LNCaP clone FGC (cell line): Measurements from ENCODE around the gene DOC2B.
"Not testable (repeated sequence)": the region's sequence is repeated elsewhere in the genome, so short reads cannot be mapped to it uniquely, and the experiment has no call there.

Experiments used
- DNase-seq: peaks from one replicate; pipeline ENCODE4 v3.0.0-alpha.2; 2011; ENCODE audit warnings: low read depth
- H3K4me3 ChIP-seq: 2 replicates; pipeline ENCODE4 v1.5.1; 2011; ENCODE audit warnings: mild to moderate bottlenecking, low read depth, low read length, control low read depth
- TF ChIP-seq, protein P1 (sequence below): IDR thresholded peaks from 2 replicates; pipeline ENCODE4 v1.5.1; 2012; ENCODE audit warnings: mild to moderate bottlenecking; ENCODE audit not compliant: control insufficient read depth, insufficient read depth; ENCODE audit errors: extremely low read depth

DOC2B gene

GRCh38 chr17:216625-217024 lies 35.2 kb upstream of the DOC2B start:
- TF ChIP-seq, protein P1, sequence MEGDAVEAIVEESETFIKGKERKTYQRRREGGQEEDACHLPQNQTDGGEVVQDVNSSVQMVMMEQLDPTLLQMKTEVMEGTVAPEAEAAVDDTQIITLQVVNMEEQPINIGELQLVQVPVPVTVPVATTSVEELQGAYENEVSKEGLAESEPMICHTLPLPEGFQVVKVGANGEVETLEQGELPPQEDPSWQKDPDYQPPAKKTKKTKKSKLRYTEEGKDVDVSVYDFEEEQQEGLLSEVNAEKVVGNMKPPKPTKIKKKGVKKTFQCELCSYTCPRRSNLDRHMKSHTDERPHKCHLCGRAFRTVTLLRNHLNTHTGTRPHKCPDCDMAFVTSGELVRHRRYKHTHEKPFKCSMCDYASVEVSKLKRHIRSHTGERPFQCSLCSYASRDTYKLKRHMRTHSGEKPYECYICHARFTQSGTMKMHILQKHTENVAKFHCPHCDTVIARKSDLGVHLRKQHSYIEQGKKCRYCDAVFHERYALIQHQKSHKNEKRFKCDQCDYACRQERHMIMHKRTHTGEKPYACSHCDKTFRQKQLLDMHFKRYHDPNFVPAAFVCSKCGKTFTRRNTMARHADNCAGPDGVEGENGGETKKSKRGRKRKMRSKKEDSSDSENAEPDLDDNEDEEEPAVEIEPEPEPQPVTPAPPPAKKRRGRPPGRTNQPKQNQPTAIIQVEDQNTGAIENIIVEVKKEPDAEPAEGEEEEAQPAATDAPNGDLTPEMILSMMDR = no peak
- H3K4me3 ChIP-seq = no peak overlapping the region
- no peak for DNase-seq

GRCh38 chr17:215563-216478 lies 34.4 kb upstream of the DOC2B start:
- DNase-seq, H3K4me3 ChIP-seq: not testable (repeated sequence)

DNA sequence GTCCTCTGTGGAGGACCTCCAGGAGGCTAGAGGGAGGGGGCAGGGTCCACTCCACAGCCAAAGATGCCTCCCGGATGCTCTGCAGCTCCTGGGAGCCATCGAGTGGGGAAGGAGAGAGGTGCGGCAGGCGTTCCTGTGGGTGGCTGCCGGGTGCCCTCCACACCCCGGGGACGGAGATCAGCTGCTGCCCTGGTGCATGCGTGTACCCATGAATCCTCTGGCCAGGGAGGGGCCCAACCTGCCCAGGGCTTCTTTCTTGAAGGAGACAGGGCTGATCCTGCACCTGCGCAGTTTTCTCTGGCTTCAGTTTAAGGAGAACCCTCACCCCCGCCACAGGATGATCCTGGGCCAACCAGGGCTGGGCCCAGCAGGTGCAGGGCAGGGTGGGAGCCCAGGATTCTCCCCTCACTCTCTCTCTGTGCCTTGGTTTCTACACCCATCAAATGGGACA lies 33.5 kb upstream of the DOC2B start:
- DNase-seq = no peak
- no peak overlapping the region for H3K4me3 ChIP-seq
- TF ChIP-seq, protein P1 = no peak

DNA sequence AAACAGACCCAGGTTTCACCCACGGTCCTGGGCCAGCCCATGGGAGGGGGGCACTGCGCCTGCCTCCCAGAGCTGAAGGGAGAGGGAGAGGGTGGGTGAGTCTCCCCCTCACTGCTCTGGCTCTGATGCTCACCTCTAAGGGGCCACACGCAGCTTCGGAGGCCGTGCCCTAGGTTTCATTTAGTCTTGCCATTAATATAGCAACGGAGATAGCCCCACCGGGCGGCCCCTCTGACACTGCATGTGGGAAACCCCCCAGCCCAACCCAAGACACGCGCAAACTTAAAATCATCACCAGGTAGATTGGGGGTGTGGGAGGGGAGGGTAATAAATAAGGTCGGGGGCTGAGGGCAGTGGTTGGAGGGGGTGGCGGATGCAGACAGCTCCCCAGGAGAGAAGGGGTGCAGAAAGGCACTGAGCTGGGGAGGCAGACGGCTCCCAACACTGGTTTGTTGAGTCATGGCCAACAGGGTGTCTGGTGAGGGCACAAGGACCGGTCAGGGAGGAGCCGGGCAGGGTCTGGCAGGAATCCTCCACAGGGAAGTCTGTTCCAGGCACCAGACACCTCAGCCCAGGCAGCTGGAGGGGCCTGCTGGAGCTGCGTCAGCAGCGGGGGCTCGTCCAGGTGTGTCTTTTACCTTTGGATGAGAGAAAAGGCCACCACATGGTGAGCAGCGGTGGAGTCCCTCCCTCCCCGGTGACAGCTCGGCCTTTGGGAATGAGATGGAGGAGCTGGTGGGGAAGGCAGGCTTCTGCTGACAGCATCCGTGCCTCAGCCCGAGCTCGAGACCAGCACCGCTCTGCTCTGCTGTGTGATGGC lies 32.0 kb upstream of the DOC2B start:
- TF ChIP-seq, protein P1 = no peak
- DNase-seq = no peak
- H3K4me3 ChIP-seq = no peak overlapping the region

DNA sequence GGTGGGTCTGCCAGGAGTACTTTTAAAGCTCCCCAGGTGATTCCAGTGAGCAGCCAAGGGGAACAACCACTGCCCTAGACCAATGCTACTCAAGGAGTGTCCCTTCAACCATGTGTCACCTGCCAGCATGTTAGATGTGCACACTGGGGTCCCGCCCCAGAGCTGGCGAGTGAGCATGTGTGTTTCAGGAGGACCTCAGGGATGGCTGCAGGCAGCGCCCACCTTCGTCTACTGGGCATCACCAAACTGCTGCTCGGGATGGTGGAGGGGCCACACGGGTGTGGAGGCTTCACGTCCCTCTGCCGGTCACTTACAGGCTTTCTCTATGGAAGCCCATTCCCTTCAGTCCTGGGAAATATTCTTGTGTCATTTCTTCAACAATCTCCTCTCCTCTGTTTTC lies 29.0 kb upstream of the DOC2B start:
- no peak for DNase-seq
- no peak overlapping the region for H3K4me3 ChIP-seq
- TF ChIP-seq, protein P1 = no peak

- no peak for DNase-seq
- H3K4me3 ChIP-seq = no peak overlapping the region
- TF ChIP-seq, protein P1 = no peak
These were observed 27.0 kb upstream of the DOC2B start for GRCh38 chr17:208429-208828.

DNA sequence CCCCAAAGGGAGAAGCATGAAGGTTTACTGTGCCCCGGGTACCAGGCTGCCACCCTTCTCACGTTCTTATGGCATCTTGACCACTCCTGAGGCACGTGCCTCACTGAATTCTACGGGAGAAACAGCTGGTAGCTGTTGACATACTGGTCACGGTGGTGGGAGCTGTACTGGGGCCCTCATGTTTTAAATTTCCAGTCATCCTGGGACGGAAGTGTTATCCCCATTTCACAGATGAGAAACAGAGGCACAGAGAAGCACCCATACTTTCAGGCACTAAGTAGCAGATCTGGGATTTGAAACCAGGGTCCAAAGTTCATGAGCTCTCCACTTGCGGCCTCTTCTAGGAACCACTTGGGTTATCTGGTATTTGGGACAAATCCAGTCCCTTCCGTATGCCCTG lies 26.3 kb upstream of the DOC2B start:
- DNase-seq = no peak
- H3K4me3 ChIP-seq = no peak overlapping the region
- TF ChIP-seq, protein P1 = no peak
